Measurements from ENCODE around the gene TAS2R30. TPM values are rescaled to one million over a fixed set of nuclear protein-coding genes. Genes with fewer than 3 reads are reported as not detected.

TAS2R30 gene
- total RNA-seq, 4 donors from 2014 or later = 6.2 to 12.9 (median 10.4) TPM

GRCh38 chr12:11162502-11162901, 28.1 kb upstream of the TAS2R30 start:
- DNase-seq = no peak
- TF ChIP-seq POLR2A (IDR thresholded peaks at IDR 0.05) (no peak), CTCF (IDR thresholded peaks at IDR 0.05) (no peak)
- no peak overlapping the region for H3K27ac ChIP-seq
- H3K9me3 ChIP-seq = no peaks in the 10 kb centered on the region
- peaks cover 0 to 9% (median 0%) of the 10 kb centered on the region in 3 donors for H3K36me3 ChIP-seq
- no peaks in the 10 kb centered on the region for H3K27me3 ChIP-seq
- H3K4me1 ChIP-seq = no peaks in the 10 kb centered on the region
- no peak overlapping the region for H3K4me3 ChIP-seq

DNA sequence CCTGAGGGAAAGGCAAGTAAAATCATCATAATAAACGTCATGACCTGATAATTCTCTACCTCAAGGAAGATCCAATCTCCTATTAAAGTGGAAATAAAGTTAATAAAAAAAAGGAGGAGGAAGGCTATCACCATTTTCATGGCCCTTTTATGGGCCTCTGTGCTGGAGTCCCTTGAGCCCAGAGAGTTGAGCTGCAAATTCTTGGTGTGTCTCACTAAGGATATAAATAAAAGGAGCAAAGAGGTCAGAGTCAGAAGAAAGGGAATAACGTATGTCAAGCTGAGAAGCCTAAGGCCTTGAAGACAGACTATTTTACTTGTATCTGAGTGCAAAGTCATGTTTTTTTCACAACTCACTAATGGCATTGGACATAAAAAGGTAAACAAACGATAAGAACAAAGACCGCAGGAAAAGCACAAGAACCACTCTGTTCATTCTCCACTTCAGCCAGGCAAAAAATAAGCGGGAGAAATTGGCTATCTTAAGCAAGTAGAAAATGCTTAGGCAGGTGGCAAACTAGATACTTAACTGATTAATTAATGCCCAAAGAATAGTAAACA, 24.5 kb upstream of the TAS2R30 start:
- no peak for DNase-seq
- Histone ChIP-seq H3K9me3 (no peaks in the 10 kb centered on the region), H3K27me3 (no peaks in the 10 kb centered on the region), H3K27ac (no peak overlapping the region), H3K4me1 (no peaks in the 10 kb centered on the region), H3K4me3 (no peak overlapping the region), H3K36me3 (peaks cover 0 to 9% (median 0%) of the 10 kb centered on the region in 3 donors)
- TF ChIP-seq CTCF (IDR thresholded peaks at IDR 0.05) (no peak), POLR2A (IDR thresholded peaks at IDR 0.05) (no peak)

DNA sequence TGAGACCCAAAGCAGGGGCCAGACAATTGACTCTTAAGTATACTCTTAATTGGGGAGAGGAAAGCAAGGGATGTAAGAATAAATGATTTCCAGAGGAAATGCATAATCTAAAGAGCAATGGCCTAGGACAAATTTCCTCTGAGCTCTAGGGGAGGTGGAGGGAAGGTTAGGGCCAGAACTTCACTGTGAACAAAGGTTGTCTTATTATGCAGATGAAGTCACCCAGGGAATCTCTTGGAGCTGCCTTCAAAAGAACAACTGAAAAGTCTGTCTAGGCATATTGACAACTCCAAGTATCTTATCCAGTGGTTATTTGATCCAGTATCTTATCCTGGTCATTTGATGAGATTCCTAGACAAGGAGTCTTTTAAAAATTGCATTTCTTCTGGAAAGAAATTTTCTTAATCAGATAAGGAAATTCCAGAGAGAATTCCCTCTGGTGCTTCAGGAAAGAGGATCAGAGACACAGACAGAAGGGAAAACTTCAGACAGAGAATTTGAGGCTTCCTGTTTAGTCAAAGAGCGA, 20.0 kb upstream of the TAS2R30 start:
- no peak for TF ChIP-seq CTCF (IDR thresholded peaks at IDR 0.05)
- no peak for TF ChIP-seq POLR2A (IDR thresholded peaks at IDR 0.05)
- no peak overlapping the region for H3K4me3 ChIP-seq
- H3K27me3 ChIP-seq = no peaks in the 10 kb centered on the region
- H3K9me3 ChIP-seq = no peaks in the 10 kb centered on the region
- no peaks in the 10 kb centered on the region for H3K36me3 ChIP-seq
- DNase-seq = no peak
- no peak overlapping the region for H3K27ac ChIP-seq
- no peaks in the 10 kb centered on the region for H3K4me1 ChIP-seq

DNA sequence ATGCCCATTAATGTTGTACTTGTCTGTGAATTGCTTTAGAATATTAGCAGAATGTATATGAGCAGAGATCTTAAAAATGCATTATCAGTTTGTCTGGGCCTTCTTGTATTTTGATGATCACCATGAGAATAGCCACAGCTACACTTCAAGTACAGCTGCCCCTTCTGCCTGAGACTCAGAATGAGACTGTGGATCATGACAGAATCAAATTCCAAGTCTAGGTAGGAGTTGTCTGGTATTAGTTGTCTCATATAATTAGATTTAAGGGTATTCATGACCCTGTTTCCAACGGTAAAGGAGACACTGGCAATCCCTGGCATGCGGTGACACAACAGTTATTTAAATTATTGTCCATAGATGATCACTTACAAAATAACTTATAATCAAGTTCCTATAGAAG, 18.3 kb upstream of the TAS2R30 start:
- no peaks in the 10 kb centered on the region for H3K27me3 ChIP-seq
- H3K27ac ChIP-seq = no peak overlapping the region
- no peaks in the 10 kb centered on the region for H3K9me3 ChIP-seq
- no peak for DNase-seq
- H3K36me3 ChIP-seq = no peaks in the 10 kb centered on the region
- H3K4me3 ChIP-seq = no peak overlapping the region
- no peak for TF ChIP-seq CTCF (IDR thresholded peaks at IDR 0.05)
- TF ChIP-seq POLR2A (IDR thresholded peaks at IDR 0.05) = no peak
- H3K4me1 ChIP-seq = no peaks in the 10 kb centered on the region

DNA sequence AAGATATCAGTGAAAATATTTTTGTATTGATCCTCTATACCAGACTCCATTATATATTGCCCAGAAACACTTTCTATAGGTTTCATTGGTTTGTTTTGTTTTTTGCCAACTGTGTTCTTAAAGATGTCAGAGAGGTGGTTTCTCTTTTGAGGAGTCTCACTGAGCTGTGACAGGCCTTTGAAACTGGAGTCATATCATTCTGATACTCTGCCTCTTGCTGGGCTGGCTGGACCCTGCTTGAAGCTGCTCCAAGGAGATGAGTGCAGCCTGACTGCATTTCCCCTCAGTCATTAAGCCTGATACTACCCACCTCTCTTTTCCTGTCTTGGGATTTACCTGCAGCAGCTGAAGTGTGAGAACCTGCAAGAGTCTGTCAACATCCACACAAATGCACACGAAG, 16.4 kb upstream of the TAS2R30 start:
- TF ChIP-seq POLR2A (IDR thresholded peaks at IDR 0.05) = no peak
- TF ChIP-seq CTCF (IDR thresholded peaks at IDR 0.05) = no peak
- H3K9me3 ChIP-seq = no peaks in the 10 kb centered on the region
- no peaks in the 10 kb centered on the region for H3K4me1 ChIP-seq
- H3K4me3 ChIP-seq = no peak overlapping the region
- H3K36me3 ChIP-seq = no peaks in the 10 kb centered on the region
- DNase-seq = no peak
- no peaks in the 10 kb centered on the region for H3K27me3 ChIP-seq
- no peak overlapping the region for H3K27ac ChIP-seq

- no peak for TF ChIP-seq POLR2A (IDR thresholded peaks at IDR 0.05)
- Histone ChIP-seq H3K36me3 (no peaks in the 10 kb centered on the region), H3K27ac (no peak overlapping the region), H3K4me3 (no peak overlapping the region), H3K4me1 (no peaks in the 10 kb centered on the region), H3K9me3 (peaks cover 0 to 7% (median 3%) of the 10 kb centered on the region in 4 donors), H3K27me3 (no peaks in the 10 kb centered on the region)
- DNase-seq = no peak
Measured at GRCh38 chr12:11147420-11147819, 13.0 kb upstream of the TAS2R30 start.
